Liver (tissue), 3 donors: ENCODE measurements around the gene KIAA0586.

Experiments
- GABPA ChIP-seq, 2 donors: IDR thresholded peaks in 1 of 2; conservative IDR thresholded peaks in 1 of 2; 2 replicates each; pipeline ENCODE4 v1.6.1; 2016; ENCODE audit warnings: antibody characterized with exemption in 2 of 2, mild to moderate bottlenecking in 1 of 2, moderate library complexity in 1 of 2
- RAD21 ChIP-seq, 2 donors: IDR thresholded peaks; 2 replicates each; pipeline ENCODE4 v1.6.1; 2016; ENCODE audit warnings: antibody characterized with exemption in 2 of 2, mild to moderate bottlenecking in 2 of 2
- SP1 ChIP-seq: IDR thresholded peaks from 2 replicates; pipeline ENCODE4 v1.6.1; 2018; ENCODE audit warnings: antibody characterized with exemption, mild to moderate bottlenecking
- TF ChIP-seq, protein P1 (sequence below): fragments of 150-350 bp; IDR thresholded peaks from 2 replicates; pipeline ENCODE4 v1.5.1; 2017; ENCODE audit warnings: improper control_type of control experiment, low read depth, low read length; ENCODE audit not compliant: missing input control
- donor health status: healthy.
- donor health status: healthy.

GRCh38 chr14:58572473-58572853, 144.9 kb downstream of the KIAA0586 start:
- TF ChIP-seq RAD21 (IDR thresholded peaks at IDR 0.05) (no peak), SP1 (no peak), GABPA (IDR thresholded peaks at IDR 0.05 in 1 of 2, conservative IDR thresholded peaks at IDR 0.05 in 1 of 2) (no peak)
- TF ChIP-seq, protein P1, sequence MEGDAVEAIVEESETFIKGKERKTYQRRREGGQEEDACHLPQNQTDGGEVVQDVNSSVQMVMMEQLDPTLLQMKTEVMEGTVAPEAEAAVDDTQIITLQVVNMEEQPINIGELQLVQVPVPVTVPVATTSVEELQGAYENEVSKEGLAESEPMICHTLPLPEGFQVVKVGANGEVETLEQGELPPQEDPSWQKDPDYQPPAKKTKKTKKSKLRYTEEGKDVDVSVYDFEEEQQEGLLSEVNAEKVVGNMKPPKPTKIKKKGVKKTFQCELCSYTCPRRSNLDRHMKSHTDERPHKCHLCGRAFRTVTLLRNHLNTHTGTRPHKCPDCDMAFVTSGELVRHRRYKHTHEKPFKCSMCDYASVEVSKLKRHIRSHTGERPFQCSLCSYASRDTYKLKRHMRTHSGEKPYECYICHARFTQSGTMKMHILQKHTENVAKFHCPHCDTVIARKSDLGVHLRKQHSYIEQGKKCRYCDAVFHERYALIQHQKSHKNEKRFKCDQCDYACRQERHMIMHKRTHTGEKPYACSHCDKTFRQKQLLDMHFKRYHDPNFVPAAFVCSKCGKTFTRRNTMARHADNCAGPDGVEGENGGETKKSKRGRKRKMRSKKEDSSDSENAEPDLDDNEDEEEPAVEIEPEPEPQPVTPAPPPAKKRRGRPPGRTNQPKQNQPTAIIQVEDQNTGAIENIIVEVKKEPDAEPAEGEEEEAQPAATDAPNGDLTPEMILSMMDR, result no peak
